DMS114 treated with DMSO at 0.1 percent for 48 hours (cell line): Measurements from ENCODE around the gene SORBS1.

Source experiments
- DNase-seq: peaks from one replicate; lab custom pipeline; 2025; ENCODE audit not compliant: unreplicated experiment; lab: John Stamatoyannopoulos, UW

SORBS1 gene

DNA sequence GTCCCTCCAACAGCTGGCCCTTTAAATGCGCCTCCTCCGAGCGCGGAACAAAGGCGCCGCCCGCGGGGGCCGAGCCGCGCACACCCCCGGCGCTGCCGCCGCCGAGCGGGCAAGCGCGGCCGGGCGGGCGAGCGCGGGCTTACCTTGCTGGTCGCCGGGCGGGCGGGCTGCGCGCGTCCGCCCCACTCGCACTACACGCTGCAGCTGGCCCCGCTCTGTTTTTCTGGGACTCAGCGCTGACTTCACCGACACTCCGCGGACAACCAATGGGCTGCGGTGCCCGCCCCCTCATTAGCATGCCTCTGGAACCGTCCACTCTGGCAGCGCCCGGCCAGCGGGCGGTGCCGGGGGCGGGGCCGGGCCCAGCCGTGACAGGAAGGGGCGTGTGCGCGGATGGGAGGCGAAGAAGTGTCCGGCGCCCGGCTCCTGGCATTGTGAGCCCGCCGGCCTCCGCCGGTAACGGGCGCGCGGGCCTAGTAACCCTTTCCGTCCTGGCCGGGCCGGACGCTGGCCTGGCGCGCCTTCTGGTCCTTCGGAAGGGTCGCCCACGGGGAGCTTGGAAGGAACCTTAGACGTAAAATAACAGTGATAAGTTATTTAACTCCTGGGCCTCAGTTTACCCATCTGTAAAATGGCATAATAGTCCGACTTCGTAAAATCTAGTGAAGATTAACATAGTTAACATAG, at the start of gene SORBS1:
TSS of gene SORBS1 (minus strand) at position 195 of the 687 bp plus-strand sequence. CDS start 120,236 bp downstream, outside the sequence.
- peak; percentile 92 for DNase-seq

DNA sequence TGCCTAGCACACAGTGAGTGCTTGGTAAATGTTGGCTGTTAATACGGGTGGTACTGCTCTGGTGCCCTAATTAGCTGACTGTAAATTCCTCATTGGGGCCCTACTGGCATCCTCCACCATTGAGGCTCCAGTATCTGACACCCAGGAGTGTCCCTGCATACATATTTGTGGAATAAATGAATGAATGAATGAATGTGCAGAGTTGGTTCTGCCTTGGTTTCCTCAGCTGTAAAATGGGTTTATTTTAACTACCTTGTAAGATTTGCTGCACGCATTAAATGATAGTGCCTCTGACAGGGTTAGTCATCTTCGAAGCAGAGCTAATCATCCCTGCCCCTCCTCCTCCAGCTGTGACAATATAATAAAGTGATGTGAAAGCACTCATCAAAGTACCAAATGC, 49.6 kb upstream of the SORBS1 start:
- DNase-seq: no peak

- no peak for DNase-seq
These were observed 45.8 kb upstream of the SORBS1 start for GRCh38 chr10:95606922-95607321.

DNA sequence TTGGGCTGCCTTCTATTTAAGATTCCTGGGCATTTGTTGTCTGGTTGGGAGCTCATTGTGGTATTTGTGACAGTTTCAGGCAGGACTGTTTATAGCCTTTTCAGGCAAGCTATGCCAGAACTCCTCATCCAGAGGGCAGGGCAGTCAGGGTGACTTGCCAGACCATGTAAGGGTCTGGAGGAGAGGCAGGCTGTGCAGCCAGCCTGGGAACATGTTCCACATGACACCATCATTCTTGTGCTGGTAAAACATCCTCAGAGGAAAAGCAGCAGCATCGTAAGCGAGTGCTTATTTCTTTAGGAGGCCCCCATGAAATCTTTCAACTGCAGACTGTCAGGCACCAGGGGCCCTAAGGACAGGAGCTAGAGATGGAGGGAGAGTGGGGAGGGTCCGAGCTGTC, 44.0 kb upstream of the SORBS1 start:
- no peak for DNase-seq

- no peak for DNase-seq
These were observed 43.5 kb upstream of the SORBS1 start for GRCh38 chr10:95604630-95605029.

DNA sequence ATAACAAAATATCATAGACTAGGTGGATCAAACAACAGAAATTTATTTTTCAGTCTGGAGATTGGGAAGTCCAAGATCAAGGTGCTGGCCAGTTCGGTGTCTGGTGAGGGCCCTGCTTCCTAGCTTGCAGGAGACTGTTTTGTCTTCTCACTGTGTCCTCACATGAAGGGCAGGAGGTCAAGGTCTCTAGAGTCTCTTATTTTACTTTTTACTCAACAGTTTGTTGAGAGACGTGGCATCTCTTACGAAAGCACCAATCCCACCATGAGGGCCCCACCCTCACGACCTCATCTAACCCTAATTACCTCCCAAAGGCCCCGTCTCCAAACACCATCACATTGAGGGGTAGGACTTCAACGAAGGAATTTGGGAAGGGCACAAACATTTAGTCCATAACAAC, 41.2 kb upstream of the SORBS1 start:
- DNase-seq: no peak

- peak; percentile 89 for DNase-seq
These were observed 40.0 kb upstream of the SORBS1 start for GRCh38 chr10:95601116-95601719.

- DNase-seq: no peak
These were observed 39.0 kb upstream of the SORBS1 start for GRCh38 chr10:95600158-95600557.

- DNase-seq: no peak
These were observed 36.6 kb upstream of the SORBS1 start for GRCh38 chr10:95597788-95598187.

DNA sequence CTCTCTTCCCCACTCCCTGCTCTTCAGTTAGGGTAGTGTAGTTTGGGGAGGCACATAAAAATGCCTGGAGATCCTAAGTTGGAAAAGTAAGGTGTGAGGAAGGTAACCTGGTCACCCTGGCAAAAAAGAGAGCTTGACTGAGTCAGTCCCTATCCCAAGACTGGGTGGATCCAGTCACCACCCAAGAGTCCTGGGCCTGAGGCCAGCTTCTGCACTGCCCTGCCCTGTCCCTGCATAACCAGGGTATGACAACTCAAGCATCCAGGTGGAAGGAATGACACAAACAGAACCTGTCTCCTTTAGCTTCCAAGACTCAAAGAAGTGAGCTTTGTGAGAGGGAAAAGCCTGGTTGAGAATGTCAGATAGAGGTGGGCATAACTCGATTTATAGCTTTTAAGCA, 26.9 kb upstream of the SORBS1 start:
- DNase-seq: no peak

GRCh38 chr10:95579835-95580535, 18.8 kb upstream of the SORBS1 start:
- DNase-seq: no peak

- no peak for DNase-seq
These were observed 18.1 kb upstream of the SORBS1 start for GRCh38 chr10:95579292-95579691.

- DNase-seq: no peak
These were observed 17.4 kb upstream of the SORBS1 start for GRCh38 chr10:95578619-95579018.

DNA sequence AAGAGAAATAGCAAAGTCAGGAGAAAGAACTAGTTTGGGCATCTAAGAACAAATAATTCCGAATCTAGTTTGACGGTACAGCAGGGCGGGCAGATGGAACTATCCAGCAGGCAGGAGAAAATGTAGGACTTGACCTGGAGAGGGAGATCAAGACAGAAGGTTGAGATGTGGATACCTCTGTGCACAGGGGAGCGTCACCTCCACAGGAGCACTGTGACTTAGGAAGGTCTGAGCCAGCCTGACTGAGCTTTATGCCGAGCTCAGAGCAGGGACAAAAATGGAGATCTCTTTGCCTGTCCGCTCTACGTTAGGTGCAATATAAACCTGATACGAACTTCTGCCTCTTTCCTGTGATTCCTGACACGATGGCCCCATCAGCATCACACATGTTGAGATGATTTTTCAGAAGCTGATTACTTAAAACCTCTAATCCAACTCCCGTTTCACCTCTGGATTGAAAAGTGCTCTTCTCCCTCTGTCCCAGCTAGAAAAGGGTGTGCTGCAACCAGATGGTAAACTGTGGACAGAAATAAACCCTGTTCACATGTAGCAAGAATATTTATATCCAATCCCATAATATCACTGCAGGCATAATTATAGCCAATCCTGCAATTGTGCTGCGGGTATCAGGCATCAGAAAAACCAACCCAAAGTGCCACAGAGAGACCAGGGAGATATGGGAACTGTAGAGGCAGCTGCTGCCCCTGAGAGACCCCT, 13.6 kb upstream of the SORBS1 start:
- no peak for DNase-seq

DNA sequence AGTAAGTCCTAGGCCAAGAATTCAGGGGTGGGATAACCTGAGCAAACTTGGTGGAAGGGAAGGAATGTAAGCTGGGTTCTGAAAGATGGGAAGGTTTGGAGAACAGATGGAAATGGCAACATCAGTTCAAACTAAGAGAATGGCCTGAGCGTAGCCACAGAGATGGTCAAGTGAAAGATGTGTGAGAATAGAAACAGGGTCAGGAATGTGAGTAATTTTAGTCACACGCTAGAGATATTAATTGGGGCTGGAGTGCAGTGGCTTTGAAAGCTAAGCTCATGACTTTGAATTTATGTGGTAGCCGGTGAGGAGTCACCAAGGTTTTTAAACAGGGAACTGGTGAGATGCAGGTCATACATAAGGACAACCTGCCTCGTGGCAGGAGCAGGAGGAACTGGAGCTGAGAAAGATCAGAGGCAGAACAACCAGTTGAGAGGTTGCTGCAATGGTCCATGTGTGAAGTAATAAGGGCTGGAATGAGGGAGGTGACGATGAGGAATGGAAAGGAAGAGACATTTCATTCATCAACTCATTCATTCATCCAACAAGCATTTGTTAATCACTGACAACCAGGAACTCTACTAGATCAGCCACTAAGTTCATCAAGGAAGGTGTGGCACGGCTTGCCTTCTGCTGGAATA, 12.9 kb upstream of the SORBS1 start:
- no peak for DNase-seq

DNA sequence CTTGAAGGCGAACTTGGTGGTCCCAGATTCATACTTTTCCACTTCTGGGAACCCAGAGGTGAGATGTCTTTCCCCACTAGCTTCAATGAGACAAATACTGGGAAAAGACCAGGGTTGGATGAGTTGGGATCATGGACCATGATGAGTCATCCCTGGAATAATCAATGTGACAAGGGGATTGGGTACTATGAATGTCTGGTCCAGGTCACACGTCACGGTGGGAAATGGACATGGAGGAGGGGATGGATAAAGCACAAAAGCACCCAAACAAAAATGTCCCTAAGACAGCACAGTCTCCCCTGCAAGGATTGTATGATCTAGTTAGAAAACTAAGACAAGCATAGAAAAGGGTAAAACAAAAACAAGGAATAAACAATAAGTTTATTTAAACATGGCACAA, 12.4 kb upstream of the SORBS1 start:
- DNase-seq: no peak

DNA sequence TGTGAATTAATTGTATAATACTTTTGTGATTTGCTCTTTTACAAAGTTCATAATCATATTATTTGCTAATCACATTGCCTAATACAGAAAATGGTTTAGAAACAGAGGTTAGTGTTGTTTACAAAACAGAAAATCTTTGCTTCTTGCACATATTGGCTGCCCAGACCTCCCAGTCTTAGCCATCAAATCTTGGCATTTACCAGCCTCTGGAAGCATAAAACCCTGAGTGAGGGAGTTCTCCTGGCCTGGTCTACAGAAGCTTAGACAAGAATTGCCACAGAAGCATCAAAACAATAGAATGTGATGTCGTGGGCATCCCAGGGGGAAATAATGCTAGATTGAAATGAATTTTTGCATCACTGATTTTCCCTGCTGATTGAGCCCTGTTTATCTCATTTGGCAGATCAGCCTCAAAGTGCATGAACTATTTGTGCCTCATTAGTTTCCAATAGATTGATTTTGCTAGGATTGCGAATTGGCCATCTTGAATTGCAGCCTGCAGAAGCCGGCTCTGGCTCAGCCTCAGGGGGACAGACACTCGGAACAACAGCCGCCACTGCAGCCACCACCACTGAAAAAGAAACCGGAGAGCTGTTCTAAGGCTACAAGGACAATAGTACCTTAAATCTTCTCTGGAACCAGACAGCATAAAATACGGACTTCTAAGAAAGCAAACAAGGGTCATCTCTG, 11.1 kb upstream of the SORBS1 start:
- no peak for DNase-seq

DNA sequence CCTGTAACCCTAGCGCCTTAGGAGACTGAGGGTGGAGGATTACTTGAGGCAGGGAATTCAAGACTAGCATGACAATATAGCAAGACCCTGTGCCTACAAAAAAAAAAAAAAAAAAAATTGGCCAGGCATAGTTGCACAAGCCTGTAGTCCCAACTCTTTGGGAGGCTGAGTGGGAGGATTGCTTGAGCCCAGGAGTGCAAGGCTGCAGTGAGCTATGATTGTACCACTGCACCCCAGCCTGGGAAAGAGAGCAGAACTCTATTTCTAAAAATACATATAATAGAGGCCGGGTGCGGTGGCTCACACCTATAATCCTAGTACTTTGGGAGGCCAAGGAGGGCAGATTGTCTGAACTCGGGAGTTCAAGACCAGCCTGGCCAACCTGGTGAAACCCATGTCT, 10.2 kb upstream of the SORBS1 start:
- DNase-seq: no peak

- DNase-seq: no peak
These were observed 8.2 kb upstream of the SORBS1 start for GRCh38 chr10:95569368-95569767.

DNA sequence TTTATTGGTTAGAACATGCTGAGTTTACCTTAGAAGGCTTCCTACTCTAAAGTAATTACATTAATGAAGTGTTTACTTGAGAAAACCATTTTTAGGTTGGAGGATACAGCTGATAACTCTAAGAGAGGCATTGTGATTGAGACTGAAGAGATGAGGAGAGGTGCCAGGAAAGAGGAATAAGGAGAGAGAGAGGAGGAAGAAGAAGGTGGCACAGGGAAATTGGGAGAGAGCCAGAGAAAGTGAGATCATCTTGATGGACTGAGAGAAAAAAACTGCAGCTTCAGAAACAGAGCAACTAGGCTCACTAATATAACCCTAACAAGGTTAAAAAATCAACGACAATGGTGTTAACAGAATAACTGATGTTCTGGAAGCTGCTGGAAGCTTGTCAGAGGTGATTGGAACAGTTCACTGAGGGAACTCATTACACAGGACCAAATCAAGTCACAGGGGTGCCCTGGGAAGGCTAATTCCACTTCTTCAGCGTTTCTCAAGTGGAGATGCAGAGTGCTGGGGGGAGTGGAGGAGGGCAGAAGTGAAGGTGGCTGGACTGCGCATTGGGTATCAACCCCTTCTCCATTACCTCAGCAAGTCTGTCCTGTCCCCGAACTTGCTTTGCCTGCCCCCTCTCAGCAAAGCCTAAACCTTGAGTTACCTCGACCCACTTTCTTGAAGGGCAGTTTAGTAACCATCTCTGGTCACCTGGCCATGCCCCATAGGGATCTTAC, 6.9 kb upstream of the SORBS1 start:
- DNase-seq: no peak
